ENCODE data around the gene GNRHR. TPM values are rescaled to one million over a fixed set of nuclear protein-coding genes. Genes with fewer than 3 reads are reported as not detected.

GNRHR gene
- total and polyA plus RNA-seq, 4 donors: 0.15 TPM; not detected in 3

DNA sequence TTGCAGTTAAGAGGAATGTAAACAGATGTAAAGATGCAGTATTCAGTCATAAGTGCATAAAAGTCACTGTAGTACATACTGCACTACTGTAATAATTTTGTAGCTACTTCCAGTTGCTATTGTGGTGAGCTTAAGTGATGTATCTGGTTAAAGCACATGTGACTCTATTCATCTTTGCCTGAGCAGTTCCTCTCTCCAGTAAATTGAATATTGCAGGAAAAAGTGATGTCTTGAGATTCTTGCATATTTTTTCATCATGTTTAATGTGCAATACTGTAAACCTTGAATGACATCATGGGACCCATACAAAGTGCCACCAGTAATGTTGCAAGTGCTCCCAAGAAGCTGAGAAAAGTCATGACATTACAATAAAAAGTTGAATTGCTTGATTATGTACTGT lies 62.9 kb downstream of the GNRHR start:
- H3K4me3 ChIP-seq (ENCODE audit: low read depth in 1 of 3, low read length in 3 of 3): no peak overlapping the region
- no peak for DNase-seq (ENCODE audit: low spot score)
- peaks cover 0 to 3% (median 0%) of the 10 kb centered on the region in 4 donors for H3K9me3 ChIP-seq (ENCODE audit: control insufficient read depth in 4 of 4, low read length in 3 of 4)
- TF ChIP-seq NR2F2 (IDR thresholded peaks at IDR 0.05): no peak
- TF ChIP-seq, protein P1, sequence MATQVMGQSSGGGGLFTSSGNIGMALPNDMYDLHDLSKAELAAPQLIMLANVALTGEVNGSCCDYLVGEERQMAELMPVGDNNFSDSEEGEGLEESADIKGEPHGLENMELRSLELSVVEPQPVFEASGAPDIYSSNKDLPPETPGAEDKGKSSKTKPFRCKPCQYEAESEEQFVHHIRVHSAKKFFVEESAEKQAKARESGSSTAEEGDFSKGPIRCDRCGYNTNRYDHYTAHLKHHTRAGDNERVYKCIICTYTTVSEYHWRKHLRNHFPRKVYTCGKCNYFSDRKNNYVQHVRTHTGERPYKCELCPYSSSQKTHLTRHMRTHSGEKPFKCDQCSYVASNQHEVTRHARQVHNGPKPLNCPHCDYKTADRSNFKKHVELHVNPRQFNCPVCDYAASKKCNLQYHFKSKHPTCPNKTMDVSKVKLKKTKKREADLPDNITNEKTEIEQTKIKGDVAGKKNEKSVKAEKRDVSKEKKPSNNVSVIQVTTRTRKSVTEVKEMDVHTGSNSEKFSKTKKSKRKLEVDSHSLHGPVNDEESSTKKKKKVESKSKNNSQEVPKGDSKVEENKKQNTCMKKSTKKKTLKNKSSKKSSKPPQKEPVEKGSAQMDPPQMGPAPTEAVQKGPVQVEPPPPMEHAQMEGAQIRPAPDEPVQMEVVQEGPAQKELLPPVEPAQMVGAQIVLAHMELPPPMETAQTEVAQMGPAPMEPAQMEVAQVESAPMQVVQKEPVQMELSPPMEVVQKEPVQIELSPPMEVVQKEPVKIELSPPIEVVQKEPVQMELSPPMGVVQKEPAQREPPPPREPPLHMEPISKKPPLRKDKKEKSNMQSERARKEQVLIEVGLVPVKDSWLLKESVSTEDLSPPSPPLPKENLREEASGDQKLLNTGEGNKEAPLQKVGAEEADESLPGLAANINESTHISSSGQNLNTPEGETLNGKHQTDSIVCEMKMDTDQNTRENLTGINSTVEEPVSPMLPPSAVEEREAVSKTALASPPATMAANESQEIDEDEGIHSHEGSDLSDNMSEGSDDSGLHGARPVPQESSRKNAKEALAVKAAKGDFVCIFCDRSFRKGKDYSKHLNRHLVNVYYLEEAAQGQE (IDR thresholded peaks at IDR 0.05): no peak
- TF ChIP-seq, protein P2, sequence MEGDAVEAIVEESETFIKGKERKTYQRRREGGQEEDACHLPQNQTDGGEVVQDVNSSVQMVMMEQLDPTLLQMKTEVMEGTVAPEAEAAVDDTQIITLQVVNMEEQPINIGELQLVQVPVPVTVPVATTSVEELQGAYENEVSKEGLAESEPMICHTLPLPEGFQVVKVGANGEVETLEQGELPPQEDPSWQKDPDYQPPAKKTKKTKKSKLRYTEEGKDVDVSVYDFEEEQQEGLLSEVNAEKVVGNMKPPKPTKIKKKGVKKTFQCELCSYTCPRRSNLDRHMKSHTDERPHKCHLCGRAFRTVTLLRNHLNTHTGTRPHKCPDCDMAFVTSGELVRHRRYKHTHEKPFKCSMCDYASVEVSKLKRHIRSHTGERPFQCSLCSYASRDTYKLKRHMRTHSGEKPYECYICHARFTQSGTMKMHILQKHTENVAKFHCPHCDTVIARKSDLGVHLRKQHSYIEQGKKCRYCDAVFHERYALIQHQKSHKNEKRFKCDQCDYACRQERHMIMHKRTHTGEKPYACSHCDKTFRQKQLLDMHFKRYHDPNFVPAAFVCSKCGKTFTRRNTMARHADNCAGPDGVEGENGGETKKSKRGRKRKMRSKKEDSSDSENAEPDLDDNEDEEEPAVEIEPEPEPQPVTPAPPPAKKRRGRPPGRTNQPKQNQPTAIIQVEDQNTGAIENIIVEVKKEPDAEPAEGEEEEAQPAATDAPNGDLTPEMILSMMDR (IDR thresholded peaks at IDR 0.05; ENCODE audit: low read depth, low read length, missing input control): no peak
- TF ChIP-seq HNF4G (IDR thresholded peaks at IDR 0.05): no peak
- no peak for TF ChIP-seq ATF3 (IDR thresholded peaks at IDR 0.05)
- TF ChIP-seq EGR1 (IDR thresholded peaks at IDR 0.05; ENCODE audit: low read depth in 2 of 2): no peak
- no peak for TF ChIP-seq JUND (IDR thresholded peaks at IDR 0.05)
- no peak for TF ChIP-seq FOXA2 (IDR thresholded peaks at IDR 0.05)
- TF ChIP-seq YY1 (IDR thresholded peaks at IDR 0.05): no peak
- no peak for TF ChIP-seq SP1 (IDR thresholded peaks at IDR 0.05)
- TF ChIP-seq ZBTB33 (IDR thresholded peaks at IDR 0.05): no peak
- no peak for TF ChIP-seq FOXA1 (IDR thresholded peaks at IDR 0.05)
- TF ChIP-seq MAX (IDR thresholded peaks at IDR 0.05): no peak
- no peak for TF ChIP-seq TAF1 (conservative IDR thresholded peaks at IDR 0.05)
- TF ChIP-seq HNF4A (conservative IDR thresholded peaks at IDR 0.05): no peak
- no peak for TF ChIP-seq RAD21 (IDR thresholded peaks at IDR 0.05)
- no peak for TF ChIP-seq RXRA (IDR thresholded peaks at IDR 0.05)
- no peak for TF ChIP-seq GABPA (IDR thresholded peaks at IDR 0.05 in 1 of 2, conservative IDR thresholded peaks at IDR 0.05 in 1 of 2)
- no peak overlapping the region for H3K9ac ChIP-seq (ENCODE audit: low read depth in 1 of 2, low read length in 2 of 2)
- no peaks in the 10 kb centered on the region for H3K27me3 ChIP-seq (ENCODE audit: control insufficient read depth in 4 of 4, insufficient read depth in 4 of 4, low read length in 3 of 4)
- no peak overlapping the region for H3K27ac ChIP-seq (ENCODE audit: low read depth in 1 of 2, low read length in 2 of 2)
- peaks cover 0 to 21% (median 10%) of the 10 kb centered on the region in 4 donors for H3K36me3 ChIP-seq (ENCODE audit: control insufficient read depth in 4 of 4, insufficient read depth in 3 of 4, low read depth in 1 of 4, low read length in 3 of 4)
- H3K4me1 ChIP-seq (ENCODE audit: control insufficient read depth in 4 of 4, insufficient read depth in 4 of 4, low read length in 3 of 4): no peaks in the 10 kb centered on the region

Small RNA genes lying within 50 kb of the gene (small RNA-seq; reads per million reads assigned to genes)
- gene RF00091: not detected

Other genes with a start within 250 kb of the GNRHR start
- gene CENPC, start 208.9 kb downstream of the GNRHR start, total RNA-seq: 10 to 100 TPM; 12.1 to 14.9 TPM
- 1 to 10 TPM; 1.9 to 7.0 TPM for gene CENPC, start 208.9 kb downstream of the GNRHR start, polyA plus RNA-seq
- gene STAP1, start 195.7 kb downstream of the GNRHR start, total RNA-seq: under 1 TPM; 0.33 to 0.51 TPM
- under 1 TPM; 0.03 to 0.24 TPM for gene STAP1, start 195.7 kb downstream of the GNRHR start, polyA plus RNA-seq
- 100 to 1,000 TPM in 1 of 2 donors, 10 to 100 TPM in 1; 19.0 to 122 TPM for gene UBA6, start 53.2 kb downstream of the GNRHR start, total RNA-seq
- gene UBA6, start 53.2 kb downstream of the GNRHR start, polyA plus RNA-seq: 1 to 10 TPM; 8.4 TPM
- gene TMPRSS11D, start 129.6 kb upstream of the GNRHR start, total RNA-seq: not detected
- under 1 TPM in 1 of 2 donors, not detected in 1; 0.03 TPM for gene TMPRSS11D, start 129.6 kb upstream of the GNRHR start, polyA plus RNA-seq
- not detected for gene TMPRSS11A, start 209.1 kb upstream of the GNRHR start, total RNA-seq
- gene TMPRSS11A, start 209.1 kb upstream of the GNRHR start, polyA plus RNA-seq: under 1 TPM in 1 of 2 donors, not detected in 1; 0.01 TPM

Data from liver (tissue), 10 donors.